Activated CD8-positive, alpha-beta memory T cell treated with anti-CD3 and anti-CD28 coated beads, Interleukin-2, amount 50 U/mL, for 1 hour (primary cell): ENCODE data around the gene RAB11FIP5.
A peak's percentile ranks its signal among the peaks of the same experiment; 100 is the strongest.

ENCODE experiments used
- DNase-seq: peaks from one replicate; pipeline ENCODE4 v3.0.0-alpha.2; 2020; ENCODE audit errors: extremely low read depth

RAB11FIP5 gene

GRCh38 chr2:73084971-73085370 is 27.8 kb downstream of the RAB11FIP5 start:
- DNase-seq, result no peak

GRCh38 chr2:73083886-73084800 is 28.6 kb downstream of the RAB11FIP5 start:
- DNase-seq, result no peak

GRCh38 chr2:73082523-73083410 is 30.0 kb downstream of the RAB11FIP5 start:
- no peak for DNase-seq

GRCh38 chr2:73081181-73081671 is 31.5 kb downstream of the RAB11FIP5 start:
- no peak for DNase-seq

- no peak for DNase-seq
Measured at GRCh38 chr2:73080321-73081131, 32.2 kb downstream of the RAB11FIP5 start.

GRCh38 chr2:73079636-73080035 is 33.1 kb downstream of the RAB11FIP5 start:
- DNase-seq, result no peak

GRCh38 chr2:73078457-73079411 is 34.0 kb downstream of the RAB11FIP5 start:
- DNase-seq, result no peak

GRCh38 chr2:73077424-73077795 is 35.3 kb downstream of the RAB11FIP5 start:
- DNase-seq, result no peak

GRCh38 chr2:73076701-73077423 is 35.9 kb downstream of the RAB11FIP5 start:
- no peak for DNase-seq

GRCh38 chr2:73075477-73076373 is 37.0 kb downstream of the RAB11FIP5 start:
- no peak for DNase-seq

GRCh38 chr2:73074110-73075069 is 38.4 kb downstream of the RAB11FIP5 start:
- no peak for DNase-seq

- DNase-seq, result no peak
Measured at GRCh38 chr2:73072416-73072815, 40.3 kb downstream of the RAB11FIP5 start.

GRCh38 chr2:73072129-73072395 is 40.7 kb downstream of the RAB11FIP5 start:
- no peak for DNase-seq

GRCh38 chr2:73071360-73072128 is 41.2 kb downstream of the RAB11FIP5 start, which contains the start of gene SFXN5:
Gene SFXN5 (minus strand): TSS chr2:73071712. CDS start chr2:73071705, 7 bp downstream.
- DNase-seq, result peak; percentile 79

GRCh38 chr2:73070643-73071359 is 41.9 kb downstream of the RAB11FIP5 start:
- no peak for DNase-seq
